GM15510 (cell line): Measurements from ENCODE around the gene FBXW5.

Experiments used
- POLR2A ChIP-seq: IDR thresholded peaks from 3 replicates; pipeline ENCODE4 v1.6.1; 2011; ENCODE audit warnings: borderline replicate concordance; ENCODE audit not compliant: insufficient read length; ENCODE audit errors: extremely low read depth

FBXW5 gene

GRCh38 chr9:136969774-136970173, 25.2 kb upstream of the FBXW5 start:
- no peak for TF ChIP-seq POLR2A

DNA sequence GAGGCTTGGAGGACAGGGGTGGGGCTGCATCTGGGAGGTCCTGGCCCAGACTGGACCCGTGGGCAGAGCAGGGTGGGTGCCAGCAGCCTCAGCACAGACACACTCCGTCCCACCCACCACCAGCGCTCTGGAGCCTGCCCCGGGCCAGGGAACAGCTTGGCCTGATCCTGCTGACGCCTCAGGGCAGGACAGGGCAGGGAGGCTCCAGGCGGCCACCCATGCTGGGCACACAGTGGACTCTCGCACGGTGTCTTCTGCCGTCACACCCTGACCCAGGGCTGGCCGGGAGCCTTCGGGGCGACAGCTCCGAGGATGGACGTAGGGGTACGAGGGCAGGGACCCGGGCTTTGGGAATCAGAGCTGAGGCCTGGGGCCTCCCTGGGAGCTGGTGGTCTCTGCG, 24.6 kb upstream of the FBXW5 start:
- TF ChIP-seq POLR2A = no peak

- TF ChIP-seq POLR2A = no peak
Observed at GRCh38 chr9:136968333-136969127, 24.0 kb upstream of the FBXW5 start.

- TF ChIP-seq POLR2A = no peak
Observed at GRCh38 chr9:136965771-136966484, 21.4 kb upstream of the FBXW5 start.

- TF ChIP-seq POLR2A = no peak
Observed at GRCh38 chr9:136964833-136965422, 20.4 kb upstream of the FBXW5 start.

- TF ChIP-seq POLR2A = no peak
Observed at GRCh38 chr9:136964171-136964689, 19.7 kb upstream of the FBXW5 start.

DNA sequence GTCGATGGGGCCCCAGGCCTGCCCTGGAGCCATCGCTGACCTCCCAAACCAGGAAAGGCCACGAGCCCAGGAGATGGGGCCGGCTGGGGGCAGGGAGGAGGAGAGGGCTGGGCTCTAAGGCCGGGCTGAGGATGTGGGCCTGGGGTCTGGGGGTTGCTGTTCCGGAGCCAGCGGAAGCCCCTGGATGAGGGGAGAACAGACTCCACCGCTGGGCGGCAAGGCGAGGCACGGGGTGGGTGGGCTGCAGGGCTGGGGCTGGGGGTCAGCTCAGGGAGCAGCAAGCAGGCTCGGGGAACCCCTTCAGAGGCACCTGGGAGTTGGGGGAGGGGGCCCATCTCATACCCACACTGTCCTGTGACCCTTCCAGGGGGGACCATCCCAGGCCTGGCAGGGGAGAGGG, 19.2 kb upstream of the FBXW5 start:
- no peak for TF ChIP-seq POLR2A

DNA sequence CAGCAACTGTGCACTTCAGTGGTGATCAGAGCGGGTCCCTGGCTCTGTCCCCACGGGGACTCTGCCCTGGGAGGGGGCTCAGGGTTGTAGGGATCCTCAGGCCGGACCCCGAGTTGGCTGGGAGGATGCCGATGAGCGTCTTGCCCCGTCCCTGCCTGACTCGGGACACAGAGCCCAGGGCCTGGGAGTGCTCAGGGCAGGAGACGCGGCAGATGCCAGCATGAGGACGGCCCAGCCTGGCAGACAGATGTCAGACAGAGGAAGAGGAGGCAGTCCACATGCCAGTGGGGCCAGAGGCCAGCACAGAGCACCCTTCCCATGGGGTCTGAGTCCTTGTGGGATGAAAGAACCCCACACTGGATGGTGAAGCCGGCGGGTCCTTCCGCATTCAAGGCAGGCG, 18.8 kb upstream of the FBXW5 start:
- no peak for TF ChIP-seq POLR2A

DNA sequence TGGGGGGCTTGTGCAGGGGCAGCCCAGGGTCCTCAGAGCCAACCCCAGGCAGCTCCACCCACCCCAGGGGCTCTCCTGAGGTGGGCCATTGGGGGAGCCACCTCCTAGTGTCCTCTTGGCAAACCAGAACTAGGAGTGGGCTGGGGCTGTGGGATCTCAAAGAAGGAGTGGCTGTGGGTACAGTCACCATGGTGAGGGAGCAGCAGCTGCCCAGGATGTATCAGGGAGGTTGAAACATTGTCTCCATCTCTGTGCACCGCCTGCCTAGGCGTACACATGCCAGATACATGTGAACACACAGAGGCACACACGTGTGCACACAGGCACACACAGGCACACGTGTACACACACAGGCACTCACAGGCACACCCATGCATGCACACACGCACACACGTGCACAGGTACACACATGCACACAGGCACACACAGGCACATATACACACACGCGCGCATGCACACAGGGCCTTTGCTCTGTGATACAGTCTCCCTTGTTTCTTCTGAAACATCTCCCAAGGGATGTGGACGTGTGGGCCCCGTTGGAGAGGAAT, 18.2 kb upstream of the FBXW5 start:
- TF ChIP-seq POLR2A = no peak

GRCh38 chr9:136962163-136962562, 17.6 kb upstream of the FBXW5 start:
- no peak for TF ChIP-seq POLR2A

DNA sequence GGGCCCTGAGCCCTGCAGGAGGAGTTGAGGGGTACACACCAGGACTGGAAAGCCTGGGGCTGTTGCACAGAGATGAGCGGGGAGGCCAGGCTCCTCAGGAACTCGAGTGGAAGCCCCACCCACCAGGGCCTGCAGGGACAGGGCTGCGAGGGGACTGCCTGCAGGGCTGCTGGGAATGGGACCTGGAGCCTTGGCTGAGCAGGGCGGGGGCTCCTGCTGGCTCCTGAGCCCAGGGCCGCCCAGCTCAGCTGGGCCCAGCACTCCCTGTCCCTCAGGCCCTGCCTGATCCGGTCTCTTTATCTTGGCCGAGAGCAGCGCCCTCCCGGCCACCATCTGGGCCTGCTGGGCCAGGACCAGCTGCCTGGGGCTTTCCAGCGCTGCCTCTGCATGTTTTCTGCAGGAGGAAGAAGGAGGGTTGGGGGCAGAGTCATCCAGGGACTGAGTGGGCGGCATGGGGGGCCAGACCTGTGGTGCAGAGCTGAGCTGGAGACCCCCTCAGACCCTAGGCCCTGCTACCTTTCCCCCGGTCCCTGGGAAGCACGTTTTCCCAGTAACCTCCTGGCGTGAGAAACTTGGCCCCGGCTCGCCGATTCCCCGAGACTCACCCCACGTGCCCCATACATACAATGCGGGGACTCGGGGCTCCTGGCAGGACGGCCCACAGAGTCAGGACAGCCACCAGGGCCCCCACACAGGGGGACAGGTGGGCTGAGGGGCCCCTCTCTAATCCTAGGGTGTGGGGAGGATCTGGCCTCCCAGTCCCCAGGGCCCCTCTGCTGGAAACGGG, 16.9 kb upstream of the FBXW5 start:
- TF ChIP-seq POLR2A = no peak

DNA sequence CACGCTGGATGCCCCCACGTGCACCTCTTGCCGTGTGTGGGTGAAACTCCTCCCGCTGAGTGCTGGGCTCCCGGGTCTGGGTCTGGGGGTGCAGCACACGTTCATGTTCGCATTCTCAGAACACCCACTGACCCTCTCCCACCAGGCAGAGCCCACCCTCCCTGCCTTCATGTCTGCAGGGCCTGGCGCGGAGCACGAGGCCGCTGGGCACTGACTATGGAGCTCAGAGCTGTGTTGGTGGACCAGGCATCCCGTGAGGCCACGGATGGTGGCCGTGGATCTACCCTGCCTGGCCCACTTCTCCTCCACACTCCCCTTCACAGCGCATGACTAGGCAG, 16.4 kb upstream of the FBXW5 start:
- TF ChIP-seq POLR2A = no peak

DNA sequence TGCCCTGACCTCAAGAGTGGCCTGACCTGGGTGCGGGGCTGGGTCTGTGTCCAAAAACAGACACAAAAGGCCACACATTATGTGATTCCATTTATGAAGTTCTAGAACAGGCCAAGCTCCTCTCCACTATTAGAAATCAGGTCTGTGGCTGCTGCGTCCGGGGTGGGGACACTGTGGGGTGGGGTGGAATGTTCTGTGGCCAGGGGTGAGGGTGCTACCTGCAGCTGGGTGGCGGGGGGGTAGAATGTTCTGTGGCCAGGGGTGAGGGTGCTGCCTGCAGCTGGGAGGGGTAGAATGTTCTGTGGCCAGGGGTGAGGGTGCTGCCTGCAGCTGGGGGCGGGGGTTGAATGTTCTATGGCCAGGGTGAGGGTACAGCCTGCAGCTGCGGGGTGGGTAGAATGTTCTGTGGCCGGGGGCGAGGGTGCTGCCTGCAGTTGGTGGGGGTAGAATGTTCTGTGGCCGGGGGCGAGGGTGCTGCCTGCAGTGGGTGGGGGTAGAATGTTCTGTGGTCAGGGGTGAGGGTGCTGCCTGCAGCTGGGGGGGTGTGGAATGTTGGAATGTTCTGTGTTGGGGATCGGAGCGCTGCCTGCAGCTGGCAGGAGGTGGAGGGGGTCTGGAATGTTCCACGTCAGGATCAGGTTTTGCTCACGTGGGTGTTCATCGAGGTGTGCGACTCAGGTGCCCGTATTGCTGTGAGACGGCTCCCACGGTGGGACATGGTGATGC, 15.8 kb upstream of the FBXW5 start:
- TF ChIP-seq POLR2A = no peak
